A673 (cell line): Measurements from ENCODE around the gene TGM1.

Experiments used
- EZH2 ChIP-seq: fragments of 200-600 bp; sonication (generic); IDR thresholded peaks from 2 replicates; pipeline ENCODE4 v1.6.1; 2017; ENCODE audit warnings: borderline replicate concordance, low read depth, mild to moderate bottlenecking, mixed read lengths, antibody characterized with exemption, low read length; ENCODE audit not compliant: poor library complexity, severe bottlenecking
- TF ChIP-seq, protein P1 (sequence below): fragments of 300-800, 200-600 bp; sonication (generic); conservative IDR thresholded peaks from 2 replicates; pipeline ENCODE4 v1.5.1; 2017; ENCODE audit warnings: low read depth, mild to moderate bottlenecking, antibody characterized with exemption, low read length, moderate library complexity, mixed read lengths

DNA sequence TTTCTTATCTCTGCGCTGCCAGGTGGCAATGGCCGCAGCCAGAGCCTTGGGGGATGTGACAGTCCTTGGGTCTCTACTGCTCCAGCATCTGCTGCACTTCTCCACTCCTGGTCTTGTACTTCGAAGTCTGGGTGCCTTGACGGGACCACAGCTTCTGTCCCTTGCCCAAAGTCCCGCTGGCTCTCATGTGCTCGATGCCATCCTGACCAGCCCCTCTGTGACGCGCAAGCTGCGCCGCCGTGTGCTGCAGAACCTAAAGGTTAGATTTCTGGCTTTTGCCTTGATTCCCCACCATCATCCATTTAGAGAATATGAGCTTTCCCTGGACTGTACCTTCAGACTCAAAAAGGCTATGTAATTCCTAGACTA, 41.0 kb upstream of the TGM1 start:
- TF ChIP-seq, protein P1, sequence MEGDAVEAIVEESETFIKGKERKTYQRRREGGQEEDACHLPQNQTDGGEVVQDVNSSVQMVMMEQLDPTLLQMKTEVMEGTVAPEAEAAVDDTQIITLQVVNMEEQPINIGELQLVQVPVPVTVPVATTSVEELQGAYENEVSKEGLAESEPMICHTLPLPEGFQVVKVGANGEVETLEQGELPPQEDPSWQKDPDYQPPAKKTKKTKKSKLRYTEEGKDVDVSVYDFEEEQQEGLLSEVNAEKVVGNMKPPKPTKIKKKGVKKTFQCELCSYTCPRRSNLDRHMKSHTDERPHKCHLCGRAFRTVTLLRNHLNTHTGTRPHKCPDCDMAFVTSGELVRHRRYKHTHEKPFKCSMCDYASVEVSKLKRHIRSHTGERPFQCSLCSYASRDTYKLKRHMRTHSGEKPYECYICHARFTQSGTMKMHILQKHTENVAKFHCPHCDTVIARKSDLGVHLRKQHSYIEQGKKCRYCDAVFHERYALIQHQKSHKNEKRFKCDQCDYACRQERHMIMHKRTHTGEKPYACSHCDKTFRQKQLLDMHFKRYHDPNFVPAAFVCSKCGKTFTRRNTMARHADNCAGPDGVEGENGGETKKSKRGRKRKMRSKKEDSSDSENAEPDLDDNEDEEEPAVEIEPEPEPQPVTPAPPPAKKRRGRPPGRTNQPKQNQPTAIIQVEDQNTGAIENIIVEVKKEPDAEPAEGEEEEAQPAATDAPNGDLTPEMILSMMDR, result no peak
- TF ChIP-seq EZH2, result no peak
